Activated CD4-positive, CD25-positive, alpha-beta regulatory T cell (primary cell): Measurements from ENCODE around the gene SCN4A.

Experiments used
- DNase-seq, 4 experiments: peaks; one replicate each; lab custom pipeline; 2025; lab: John Stamatoyannopoulos, UW

SCN4A gene

GRCh38 chr17:64001763-64002529 is 29.2 kb upstream of the SCN4A start:
- no peak for DNase-seq

GRCh38 chr17:64001091-64001579 is 28.4 kb upstream of the SCN4A start:
- no peak for DNase-seq

GRCh38 chr17:63999680-64000531 is 27.2 kb upstream of the SCN4A start:
- DNase-seq = no peak

- DNase-seq = no peak
Observed at GRCh38 chr17:63998721-63999679, 26.3 kb upstream of the SCN4A start.

- DNase-seq = peak; percentile 49 to 62 (median 56)
Observed at GRCh38 chr17:63998050-63998720, 25.5 kb upstream of the SCN4A start, which contains the start of gene PRR29. Gene PRR29 (plus strand): TSS chr17:63998351. CDS start chr17:63998365, 14 bp downstream.

- DNase-seq = no peak
Observed at GRCh38 chr17:63997341-63998048, 24.8 kb upstream of the SCN4A start.

GRCh38 chr17:63996430-63997182 is 23.9 kb upstream of the SCN4A start:
- DNase-seq = no peak

- DNase-seq = no peak
Observed at GRCh38 chr17:63995626-63996025, 22.9 kb upstream of the SCN4A start.

GRCh38 chr17:63993368-63993985 is 20.8 kb upstream of the SCN4A start:
- no peak for DNase-seq

- no peak for DNase-seq
Observed at GRCh38 chr17:63991611-63992010, 18.9 kb upstream of the SCN4A start.

- DNase-seq = no peak
Observed at GRCh38 chr17:63989622-63990345, 17.1 kb upstream of the SCN4A start.

GRCh38 chr17:63988741-63989621 is 16.3 kb upstream of the SCN4A start:
- no peak for DNase-seq

- no peak for DNase-seq
Observed at GRCh38 chr17:63988127-63988478, 15.4 kb upstream of the SCN4A start.

- no peak for DNase-seq
Observed at GRCh38 chr17:63987221-63988126, 14.8 kb upstream of the SCN4A start.

- DNase-seq = no peak
Observed at GRCh38 chr17:63986821-63987220, 14.1 kb upstream of the SCN4A start.

GRCh38 chr17:63985387-63986140 is 12.8 kb upstream of the SCN4A start:
- no peak for DNase-seq
